Neural cell (in vitro differentiated cells): ENCODE measurements around the gene FOCAD. TPM values are rescaled to one million over a fixed set of nuclear protein-coding genes. Genes with fewer than 3 reads are reported as not detected.

Source experiments
- H2AFZ ChIP-seq: fragments of 200-600, 300-800 bp; sonication (generic), shearing (Covaris generic); 2 replicates; pipeline ENCODE4 v1.6.0; 2014; ENCODE audit warnings: low read depth, mild to moderate bottlenecking, antibody characterized with exemption, low read length, moderate library complexity
- H3F3A ChIP-seq: fragments of 200-600 bp; shearing (Covaris generic); 2 replicates; pipeline ENCODE4 v1.6.1; 2016; ENCODE audit warnings: mild to moderate bottlenecking, moderate library complexity, mixed read lengths, antibody characterized with exemption, low read length; ENCODE audit not compliant: insufficient read depth, poor library complexity, severe bottlenecking
- H3K27ac ChIP-seq: fragments of 200-600, 300-800 bp; sonication (generic), shearing (Covaris generic); 2 replicates; pipeline ENCODE4 v1.5.1; 2014; ENCODE audit warnings: mild to moderate bottlenecking, low read length, moderate library complexity
- H3K27me3 ChIP-seq: fragments of 300-800, 200-600 bp; sonication (generic), shearing (Covaris generic); 2 replicates; pipeline ENCODE4 v1.6.0; 2014; ENCODE audit warnings: mild to moderate bottlenecking, low read depth, low read length, moderate library complexity; ENCODE audit not compliant: insufficient read depth
- H3K36me3 ChIP-seq: fragments of 300-800, 200-600 bp; sonication (generic), shearing (Covaris generic); 2 replicates; pipeline ENCODE4 v1.5.1; 2014; ENCODE audit warnings: mild to moderate bottlenecking, antibody characterized with exemption, low read length, moderate library complexity; ENCODE audit not compliant: insufficient read depth
- H3K4me2 ChIP-seq: fragments of 300-800, 200-600 bp; sonication (generic), shearing (Covaris generic); 2 replicates; pipeline ENCODE4 v1.6.0; 2014; ENCODE audit warnings: mild to moderate bottlenecking, low read length
- H3K4me3 ChIP-seq: fragments of 300-800, 200-600 bp; sonication (generic), shearing (Covaris generic); 2 replicates; pipeline ENCODE4 v1.5.1; 2014; ENCODE audit warnings: mild to moderate bottlenecking, low read length, moderate library complexity
- H3K79me2 ChIP-seq: fragments of 200-600 bp; shearing (Covaris generic); replicated peaks from 2 replicates; pipeline ENCODE4 v1.6.0; 2014; ENCODE audit warnings: mild to moderate bottlenecking, low read length, moderate library complexity; ENCODE audit not compliant: insufficient read depth
- H3K9ac ChIP-seq: fragments of 300-800, 200-600 bp; sonication (generic), shearing (Covaris generic); 2 replicates; pipeline ENCODE4 v1.6.1; 2016; ENCODE audit warnings: mild to moderate bottlenecking, low read length, mixed read lengths
- H3K9me2 ChIP-seq: fragments of 200-600 bp; shearing (Covaris generic); 2 replicates; pipeline ENCODE4 v1.6.1; 2016; ENCODE audit warnings: mild to moderate bottlenecking, low read length, mixed read lengths; ENCODE audit not compliant: insufficient read depth
- H3K9me3 ChIP-seq: fragments of 200-600, 300-800 bp; sonication (generic), shearing (Covaris generic); 2 replicates; pipeline ENCODE4 v1.6.1; 2016; ENCODE audit warnings: mild to moderate bottlenecking, mixed run types, low read length, moderate library complexity, mixed read lengths
- H4K20me1 ChIP-seq: fragments of 200-600 bp; shearing (Covaris generic); 2 replicates; pipeline ENCODE4 v1.6.1; 2016; ENCODE audit warnings: mild to moderate bottlenecking, mixed run types; ENCODE audit not compliant: insufficient read depth
- EP300 ChIP-seq: fragments of 450-650 bp; conservative IDR thresholded peaks from 2 replicates; pipeline ENCODE4 v1.6.1; 2014; ENCODE audit warnings: antibody characterized with exemption, mild to moderate bottlenecking, moderate library complexity; ENCODE audit not compliant: poor library complexity, severe bottlenecking
- EZH2 ChIP-seq: fragments of 200-600, 300-800 bp; shearing (Covaris generic), sonication (generic); IDR thresholded peaks from 2 replicates; pipeline ENCODE4 v1.6.1; 2014; ENCODE audit warnings: antibody characterized with exemption, low read length, borderline replicate concordance, mild to moderate bottlenecking; ENCODE audit not compliant: insufficient read depth, poor library complexity, severe bottlenecking
- MXI1 ChIP-seq: fragments of 450-650 bp; conservative IDR thresholded peaks from 2 replicates; pipeline ENCODE4 v1.6.1; 2014; ENCODE audit warnings: antibody characterized with exemption, mild to moderate bottlenecking; ENCODE audit not compliant: poor library complexity, severe bottlenecking
- POLR2AphosphoS5 ChIP-seq: IDR thresholded peaks from 2 replicates; pipeline ENCODE4 v1.6.1; 2012
- RAD21 ChIP-seq: fragments of 450-650 bp; conservative IDR thresholded peaks from 2 replicates; pipeline ENCODE4 v1.6.1; 2014; ENCODE audit warnings: antibody characterized with exemption, mild to moderate bottlenecking, moderate library complexity
- SMC3 ChIP-seq: fragments of 450-650 bp; conservative IDR thresholded peaks from 2 replicates; pipeline ENCODE4 v1.6.1; 2014; ENCODE audit warnings: antibody characterized with exemption, mild to moderate bottlenecking, moderate library complexity; ENCODE audit not compliant: poor library complexity
- TAF1 ChIP-seq: IDR thresholded peaks from 2 replicates; pipeline ENCODE4 v1.6.1; 2012; ENCODE audit warnings: low read depth
- polyA plus RNA-seq: library from polyadenylated mRNA; depleted of rRNA; stranded (reverse); fragments of >200 nt; gene quantifications from 2 replicates; pipeline ENCODE4 v1.2.3, GENCODE V29; 2014
- TF ChIP-seq, protein P1 (sequence below): fragments of 450-650 bp; IDR thresholded peaks from 2 replicates; pipeline ENCODE4 v1.5.1; 2014; ENCODE audit warnings: antibody characterized with exemption, mild to moderate bottlenecking, moderate library complexity; ENCODE audit not compliant: poor library complexity, severe bottlenecking
- TF ChIP-seq, protein P2 (sequence below): IDR thresholded peaks from 2 replicates; pipeline ENCODE4 v1.6.1; 2012; ENCODE audit warnings: borderline replicate concordance

Gene FOCAD
- polyA plus RNA-seq, 1 donor from 2014 or later: 23.5 TPM

DNA sequence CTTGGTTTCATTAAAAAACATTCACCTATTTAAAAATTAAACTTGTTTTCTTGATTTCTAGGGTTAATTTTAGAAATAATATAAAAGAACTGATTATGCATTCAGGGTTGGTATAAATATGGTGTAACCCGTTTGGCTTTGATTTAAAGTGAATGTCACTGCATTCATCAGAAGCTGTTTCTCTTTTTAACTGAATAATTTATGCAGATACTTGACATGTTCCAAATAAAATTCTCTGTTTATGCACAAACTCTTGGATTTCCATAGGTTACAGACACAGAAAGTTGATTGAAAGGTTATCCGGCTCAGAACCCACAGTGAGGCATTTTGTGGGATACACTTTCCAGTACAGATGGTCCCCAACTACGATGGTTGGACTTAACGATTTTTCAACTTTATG is 186.1 kb downstream of the FOCAD start:
- H3K9me3 ChIP-seq: no peaks in the 10 kb centered on the region
- H3K27ac ChIP-seq: no peak overlapping the region
- no peaks in the 10 kb centered on the region for H3K27me3 ChIP-seq
- H3K79me2 ChIP-seq: no peaks in the 10 kb centered on the region
- no peak overlapping the region for H3K9ac ChIP-seq
- H2AFZ ChIP-seq: no peak overlapping the region
- H3K9me2 ChIP-seq: no peaks in the 10 kb centered on the region
- no peaks in the 10 kb centered on the region for H3F3A ChIP-seq
- no peak overlapping the region for H3K4me3 ChIP-seq
- TF ChIP-seq, protein P1, sequence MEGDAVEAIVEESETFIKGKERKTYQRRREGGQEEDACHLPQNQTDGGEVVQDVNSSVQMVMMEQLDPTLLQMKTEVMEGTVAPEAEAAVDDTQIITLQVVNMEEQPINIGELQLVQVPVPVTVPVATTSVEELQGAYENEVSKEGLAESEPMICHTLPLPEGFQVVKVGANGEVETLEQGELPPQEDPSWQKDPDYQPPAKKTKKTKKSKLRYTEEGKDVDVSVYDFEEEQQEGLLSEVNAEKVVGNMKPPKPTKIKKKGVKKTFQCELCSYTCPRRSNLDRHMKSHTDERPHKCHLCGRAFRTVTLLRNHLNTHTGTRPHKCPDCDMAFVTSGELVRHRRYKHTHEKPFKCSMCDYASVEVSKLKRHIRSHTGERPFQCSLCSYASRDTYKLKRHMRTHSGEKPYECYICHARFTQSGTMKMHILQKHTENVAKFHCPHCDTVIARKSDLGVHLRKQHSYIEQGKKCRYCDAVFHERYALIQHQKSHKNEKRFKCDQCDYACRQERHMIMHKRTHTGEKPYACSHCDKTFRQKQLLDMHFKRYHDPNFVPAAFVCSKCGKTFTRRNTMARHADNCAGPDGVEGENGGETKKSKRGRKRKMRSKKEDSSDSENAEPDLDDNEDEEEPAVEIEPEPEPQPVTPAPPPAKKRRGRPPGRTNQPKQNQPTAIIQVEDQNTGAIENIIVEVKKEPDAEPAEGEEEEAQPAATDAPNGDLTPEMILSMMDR: no peak
- no peak for TF ChIP-seq EZH2
- TF ChIP-seq MXI1: no peak
- no peak for TF ChIP-seq SMC3
- TF ChIP-seq EP300: no peak
- no peak for TF ChIP-seq POLR2AphosphoS5
- TF ChIP-seq, protein P2, sequence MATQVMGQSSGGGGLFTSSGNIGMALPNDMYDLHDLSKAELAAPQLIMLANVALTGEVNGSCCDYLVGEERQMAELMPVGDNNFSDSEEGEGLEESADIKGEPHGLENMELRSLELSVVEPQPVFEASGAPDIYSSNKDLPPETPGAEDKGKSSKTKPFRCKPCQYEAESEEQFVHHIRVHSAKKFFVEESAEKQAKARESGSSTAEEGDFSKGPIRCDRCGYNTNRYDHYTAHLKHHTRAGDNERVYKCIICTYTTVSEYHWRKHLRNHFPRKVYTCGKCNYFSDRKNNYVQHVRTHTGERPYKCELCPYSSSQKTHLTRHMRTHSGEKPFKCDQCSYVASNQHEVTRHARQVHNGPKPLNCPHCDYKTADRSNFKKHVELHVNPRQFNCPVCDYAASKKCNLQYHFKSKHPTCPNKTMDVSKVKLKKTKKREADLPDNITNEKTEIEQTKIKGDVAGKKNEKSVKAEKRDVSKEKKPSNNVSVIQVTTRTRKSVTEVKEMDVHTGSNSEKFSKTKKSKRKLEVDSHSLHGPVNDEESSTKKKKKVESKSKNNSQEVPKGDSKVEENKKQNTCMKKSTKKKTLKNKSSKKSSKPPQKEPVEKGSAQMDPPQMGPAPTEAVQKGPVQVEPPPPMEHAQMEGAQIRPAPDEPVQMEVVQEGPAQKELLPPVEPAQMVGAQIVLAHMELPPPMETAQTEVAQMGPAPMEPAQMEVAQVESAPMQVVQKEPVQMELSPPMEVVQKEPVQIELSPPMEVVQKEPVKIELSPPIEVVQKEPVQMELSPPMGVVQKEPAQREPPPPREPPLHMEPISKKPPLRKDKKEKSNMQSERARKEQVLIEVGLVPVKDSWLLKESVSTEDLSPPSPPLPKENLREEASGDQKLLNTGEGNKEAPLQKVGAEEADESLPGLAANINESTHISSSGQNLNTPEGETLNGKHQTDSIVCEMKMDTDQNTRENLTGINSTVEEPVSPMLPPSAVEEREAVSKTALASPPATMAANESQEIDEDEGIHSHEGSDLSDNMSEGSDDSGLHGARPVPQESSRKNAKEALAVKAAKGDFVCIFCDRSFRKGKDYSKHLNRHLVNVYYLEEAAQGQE: no peak
- no peak for TF ChIP-seq RAD21
- no peak for TF ChIP-seq TAF1
- no peak overlapping the region for H3K4me2 ChIP-seq
- H3K36me3 ChIP-seq: peaks cover 3% of the 10 kb centered on the region
- no peaks in the 10 kb centered on the region for H4K20me1 ChIP-seq

DNA sequence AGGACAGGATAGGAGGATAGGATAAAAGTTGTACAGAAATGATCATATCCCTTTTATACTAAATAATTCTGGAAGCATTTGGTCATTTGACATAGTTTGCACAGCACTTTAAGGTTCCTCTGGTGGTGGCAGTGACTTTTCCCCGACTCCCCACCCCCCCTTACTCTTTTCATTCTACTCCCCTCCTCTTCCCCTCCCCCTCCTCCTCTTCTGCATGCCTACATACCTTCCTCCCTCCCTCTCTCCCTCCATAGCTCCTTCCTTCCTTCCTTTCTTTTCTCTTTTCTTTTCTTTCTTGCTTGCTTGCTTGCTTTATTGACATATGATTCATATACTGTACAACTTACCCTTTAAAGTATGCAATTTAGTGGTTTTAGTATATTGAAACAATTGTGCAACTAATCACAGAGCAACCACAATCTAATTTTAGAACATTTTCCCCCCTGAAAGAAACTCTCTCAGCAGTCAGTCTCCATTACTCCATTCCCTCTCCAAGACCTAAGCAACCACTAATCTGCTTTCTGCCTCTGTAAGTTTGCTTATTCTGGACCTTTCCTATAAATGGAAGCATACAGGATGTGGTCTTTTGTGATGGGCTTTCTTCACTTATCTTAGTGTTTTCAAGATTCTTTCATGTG is 188.4 kb downstream of the FOCAD start:
- H3K4me2 ChIP-seq: no peak overlapping the region
- H3K9me2 ChIP-seq: no peaks in the 10 kb centered on the region
- H3K79me2 ChIP-seq: no peaks in the 10 kb centered on the region
- H3K27me3 ChIP-seq: no peaks in the 10 kb centered on the region
- H2AFZ ChIP-seq: no peak overlapping the region
- no peaks in the 10 kb centered on the region for H3K36me3 ChIP-seq
- H3K27ac ChIP-seq: peak overlapping the region; percentile 31
- H3K4me3 ChIP-seq: no peak overlapping the region
- no peak overlapping the region for H3K9ac ChIP-seq
- no peaks in the 10 kb centered on the region for H4K20me1 ChIP-seq
- H3K9me3 ChIP-seq: no peaks in the 10 kb centered on the region
- TF ChIP-seq EZH2 (no peak), RAD21 (no peak), MXI1 (no peak)
- TF ChIP-seq, protein P2: no peak
- TF ChIP-seq, protein P1: no peak
- no peaks in the 10 kb centered on the region for H3F3A ChIP-seq
